Measurements from ENCODE around the gene FLACC1.
"Not testable (repeated sequence)": the region's sequence is repeated elsewhere in the genome, so short reads cannot be mapped to it uniquely, and the experiment has no call there.

The FLACC1 gene

DNA sequence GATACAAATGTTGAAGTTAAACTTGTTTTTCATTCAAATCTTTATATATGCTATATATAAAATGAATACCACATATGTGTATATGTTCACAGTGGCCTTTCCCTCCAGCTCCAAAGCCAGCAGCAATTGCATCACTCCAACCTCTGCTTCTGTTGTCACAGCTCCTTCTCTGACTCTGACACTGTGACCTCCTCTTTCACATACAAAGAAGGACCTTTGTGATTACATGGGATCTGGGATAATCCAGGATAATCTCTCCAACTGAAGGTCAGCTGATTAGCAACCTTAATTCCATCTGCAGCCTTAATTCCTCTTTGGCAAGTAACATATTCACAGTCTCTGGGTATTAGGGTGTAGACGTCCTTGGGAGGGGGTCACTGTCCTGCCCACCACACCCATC, 8.4 kb downstream of the FLACC1 start:
- no peak for DNase-seq

DNA sequence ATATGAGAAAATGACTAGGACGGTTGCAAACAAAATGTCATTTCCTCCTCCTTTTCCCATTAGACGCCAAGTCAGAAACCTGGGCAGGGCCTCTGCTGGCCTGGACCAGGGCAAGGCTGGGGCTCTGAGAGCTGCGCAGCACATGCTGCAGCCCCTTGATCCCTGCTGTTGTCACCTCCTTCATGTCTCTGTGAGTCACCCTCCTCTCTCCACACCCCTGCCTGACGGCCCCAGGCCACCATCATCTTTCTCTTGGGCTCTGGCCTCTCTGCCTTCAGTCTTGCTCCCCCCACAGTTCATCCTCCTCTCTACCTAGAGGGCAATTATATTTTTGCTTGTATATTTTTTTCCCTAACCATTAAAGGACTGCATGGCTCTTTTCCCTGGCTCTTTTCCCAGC, 10.0 kb downstream of the FLACC1 start:
- no peak for DNase-seq

DNA sequence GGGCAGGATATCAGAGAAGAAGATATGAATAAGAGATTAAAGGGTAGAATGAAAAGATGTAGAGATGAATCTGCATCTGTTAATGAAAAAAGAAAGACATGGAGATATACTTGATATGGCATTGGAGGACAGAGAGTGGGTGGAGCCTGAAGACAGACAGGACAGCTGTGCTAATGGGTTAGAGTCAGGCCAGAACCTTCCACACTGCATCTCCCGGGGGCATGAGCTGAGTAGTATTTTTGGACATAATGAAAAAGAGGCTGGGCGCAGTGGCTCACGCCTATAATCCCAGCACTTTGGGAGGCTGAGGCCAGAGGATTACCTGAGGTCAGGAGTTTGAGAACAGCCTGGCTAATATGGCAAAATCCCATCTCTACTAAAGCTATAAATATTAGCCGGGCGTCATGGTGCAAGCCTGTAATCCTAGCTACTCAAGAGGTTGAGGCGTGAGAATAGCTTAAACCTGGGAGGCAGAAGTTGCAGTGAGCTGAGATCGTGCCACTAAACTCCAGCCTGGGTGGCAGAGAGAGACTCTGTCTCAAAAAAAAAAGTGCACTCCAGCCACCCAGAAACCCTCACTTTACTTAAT, 11.4 kb downstream of the FLACC1 start:
- no peak for DNase-seq

DNA sequence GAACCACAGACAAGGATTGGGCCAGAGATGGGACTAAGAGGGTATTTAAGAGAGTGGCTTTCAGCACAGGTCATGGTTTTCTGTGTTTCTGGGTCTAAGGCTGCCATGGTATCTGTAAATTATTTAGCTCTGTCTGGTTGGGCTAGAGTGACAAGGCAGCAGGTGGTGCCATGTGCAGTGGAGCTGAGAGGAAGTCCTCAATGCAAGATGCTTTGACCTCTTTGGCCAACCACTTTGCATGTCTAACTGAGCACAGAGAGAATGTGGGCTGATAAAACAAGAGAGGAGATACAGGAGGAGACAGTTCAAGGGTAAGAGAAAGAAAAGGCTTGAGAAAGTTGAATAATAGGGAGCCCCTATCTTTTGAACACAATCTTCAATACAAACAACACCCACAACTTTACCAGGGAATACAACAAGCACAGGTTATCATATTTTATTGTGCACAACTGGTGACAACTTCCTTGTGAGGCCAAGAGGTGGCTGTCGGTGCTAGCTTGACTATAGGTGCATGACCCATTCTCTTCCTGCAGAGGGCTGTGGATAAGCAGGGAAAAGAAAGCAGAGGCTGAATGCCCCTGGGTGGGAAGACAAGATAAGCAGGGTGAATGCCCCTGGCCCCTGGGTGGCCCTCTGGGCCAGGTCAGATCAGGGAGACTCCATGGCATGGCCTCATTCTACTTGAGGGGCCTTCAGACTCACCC, 12.3 kb downstream of the FLACC1 start:
- DNase-seq, result peak; percentile 25

DNA sequence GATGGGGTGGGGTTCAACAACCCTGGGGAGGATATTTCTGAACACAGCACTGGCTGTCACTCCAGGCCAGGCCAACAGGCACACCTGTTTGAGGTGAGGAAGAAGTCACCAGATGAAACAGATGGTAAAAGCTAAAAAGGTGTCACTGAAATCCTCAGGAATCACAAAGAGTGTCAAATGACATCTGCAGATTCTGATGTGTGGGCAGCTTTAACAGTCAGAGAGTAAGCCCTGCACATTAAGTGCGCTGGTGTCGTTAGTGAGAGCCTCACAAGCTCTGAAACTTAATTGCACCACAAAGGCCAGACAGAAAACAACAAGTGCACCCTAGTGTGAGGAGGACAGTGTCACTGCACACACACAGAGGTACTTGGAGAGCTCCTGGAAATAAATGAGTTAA, 13.6 kb downstream of the FLACC1 start:
- peak; percentile 63 for DNase-seq

DNA sequence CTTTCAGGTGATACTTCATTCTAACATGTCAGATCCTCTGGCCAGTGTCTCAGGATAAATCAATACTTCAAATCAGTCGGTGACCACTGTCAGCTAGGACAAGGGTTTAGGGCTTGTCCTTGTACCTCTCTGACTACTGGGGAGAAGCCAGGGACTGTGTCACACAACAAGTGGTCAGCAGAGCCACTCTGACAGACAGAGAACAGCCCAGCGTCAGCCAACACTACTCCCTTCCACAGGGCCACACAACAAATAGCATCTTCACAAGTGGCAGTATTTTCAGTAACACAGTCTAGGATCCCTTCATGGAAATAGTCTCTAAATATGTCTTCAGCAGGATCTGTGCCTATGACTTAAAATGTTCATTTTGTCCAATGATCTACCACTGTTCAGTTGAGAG, 14.2 kb downstream of the FLACC1 start:
- DNase-seq, result no peak

DNA sequence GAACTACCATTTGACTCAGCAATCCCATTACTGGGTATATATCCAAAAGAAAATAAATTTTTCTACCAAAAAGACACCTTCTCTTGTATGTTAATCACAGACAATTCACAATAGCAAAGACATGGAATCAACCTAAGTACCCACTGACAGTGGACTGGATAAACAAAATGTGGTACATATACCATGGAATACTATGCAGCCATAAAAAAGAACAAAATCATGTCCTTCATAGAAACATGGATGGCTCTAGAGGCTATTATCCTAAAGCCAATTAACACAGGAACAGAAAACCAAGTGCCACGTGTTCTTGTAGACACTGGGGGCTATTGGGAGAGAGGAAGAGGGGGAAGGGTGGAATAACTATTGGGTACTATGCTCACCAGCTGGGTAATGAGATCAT, 27.7 kb downstream of the FLACC1 start:
- DNase-seq, result no peak

DNA sequence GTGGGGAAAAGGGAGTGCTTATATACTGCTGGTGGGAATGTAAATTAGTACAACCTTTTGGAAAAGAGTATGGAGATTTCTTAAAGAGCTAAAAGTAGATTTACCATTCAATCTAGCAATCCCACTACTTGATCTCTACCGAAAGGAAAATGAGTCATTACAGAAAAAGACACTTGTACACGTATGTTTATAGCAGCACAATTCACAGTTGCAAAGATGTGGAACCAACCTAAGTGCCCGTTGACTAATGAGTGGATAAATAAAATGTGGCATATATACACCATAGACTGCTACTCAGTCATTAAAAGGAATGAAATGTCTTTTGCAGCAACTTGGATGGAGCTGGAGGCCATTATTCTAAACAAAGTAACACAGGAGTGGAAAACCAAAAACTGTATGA, 29.5 kb downstream of the FLACC1 start:
- DNase-seq, result no peak

DNA sequence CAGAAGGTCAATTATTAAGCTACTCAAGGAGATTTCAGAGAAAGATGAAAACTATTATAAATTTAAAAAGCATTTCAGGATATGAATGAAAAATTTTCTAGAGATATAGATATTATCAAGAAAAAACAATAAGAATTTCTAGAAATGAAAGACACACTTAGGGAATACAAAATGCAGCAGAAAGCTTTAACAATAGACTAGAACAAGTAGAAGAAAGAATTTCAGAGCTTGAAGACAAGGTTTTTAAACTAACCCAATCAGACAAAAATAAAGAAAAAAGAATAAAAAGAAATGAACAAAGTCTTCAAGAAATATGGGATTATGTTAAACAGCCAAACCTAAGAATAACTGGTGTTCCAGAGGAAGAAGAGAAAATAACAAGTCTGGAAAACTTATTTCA, 34.4 kb downstream of the FLACC1 start:
- no peak for DNase-seq

DNA sequence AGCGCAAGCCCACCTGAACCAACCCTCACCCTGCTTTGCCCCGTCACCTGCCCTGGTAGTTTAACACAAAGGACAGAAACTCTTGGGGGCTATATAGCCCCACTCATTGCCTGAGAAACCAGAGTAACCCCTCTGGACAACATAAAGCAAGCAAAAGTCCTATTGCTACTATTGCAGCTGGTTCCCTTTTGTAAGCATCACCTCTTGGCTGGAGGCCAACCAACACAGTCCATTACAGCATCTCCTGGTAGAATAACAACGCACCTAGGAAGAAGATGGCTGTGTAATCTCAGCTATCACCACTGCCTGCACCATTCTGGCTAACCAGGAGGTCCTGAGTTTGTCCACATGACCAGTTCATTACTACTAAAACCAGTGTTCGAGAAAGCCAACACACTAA, 36.4 kb downstream of the FLACC1 start:
- DNase-seq, result peak; percentile 28

DNA sequence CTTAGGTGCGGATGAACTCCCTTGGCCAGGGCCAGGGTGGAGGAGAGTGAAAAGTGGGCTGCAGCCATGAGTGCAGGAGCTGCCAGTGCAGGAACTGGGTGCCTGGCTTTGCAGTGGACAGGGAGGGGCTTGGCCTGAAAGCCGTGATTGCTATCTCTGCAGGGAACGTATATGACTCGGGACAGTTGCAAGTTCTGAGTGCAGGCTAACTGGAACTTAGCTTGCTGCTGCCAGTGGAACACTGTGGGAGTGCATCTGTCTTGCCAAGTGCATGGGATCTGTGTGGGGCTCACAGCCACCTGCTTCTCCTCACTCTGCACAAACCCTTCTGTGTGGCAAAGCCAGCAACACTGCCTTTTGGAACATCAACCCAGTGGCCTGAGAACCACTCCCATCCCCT, 36.9 kb downstream of the FLACC1 start:
- no peak for DNase-seq

DNA sequence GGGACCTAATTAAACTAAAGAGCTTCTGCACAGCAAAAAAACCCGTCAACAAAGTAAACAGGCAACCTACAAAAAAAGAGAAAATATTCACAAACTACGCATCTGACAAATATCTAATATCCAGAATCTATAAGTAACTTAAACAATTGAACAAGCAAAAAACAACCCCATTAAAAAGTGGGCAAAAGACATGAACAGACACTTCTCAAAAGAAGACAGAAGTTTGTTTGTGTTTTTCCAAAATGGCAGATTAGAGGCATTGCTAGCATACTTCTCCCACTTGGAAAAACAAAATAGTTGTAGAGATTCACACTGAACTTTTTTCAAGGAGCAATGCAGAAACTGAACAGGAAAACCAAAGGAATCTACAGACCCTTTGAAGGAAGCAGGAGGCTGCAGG, 37.6 kb downstream of the FLACC1 start:
- DNase-seq, result no peak

DNA sequence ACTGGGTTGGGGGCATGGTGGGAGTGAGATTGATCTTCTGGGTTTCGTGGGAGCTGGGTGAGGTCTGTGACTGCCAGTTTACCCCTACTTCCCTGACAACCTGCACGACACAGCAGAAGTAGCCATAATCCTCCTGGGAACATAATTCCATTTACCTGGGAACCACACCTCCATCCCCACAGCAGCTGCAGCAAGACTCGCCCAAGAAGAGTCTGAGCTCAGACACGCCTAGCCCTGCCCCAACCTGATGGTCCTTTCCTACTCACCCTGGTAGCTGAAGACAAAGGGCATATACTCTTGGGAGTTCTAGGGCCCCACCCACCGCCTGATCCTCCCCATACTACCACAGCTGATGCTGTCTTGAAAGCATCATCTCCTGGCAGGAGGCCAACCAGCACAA, 43.8 kb downstream of the FLACC1 start:
- no peak for DNase-seq

DNA sequence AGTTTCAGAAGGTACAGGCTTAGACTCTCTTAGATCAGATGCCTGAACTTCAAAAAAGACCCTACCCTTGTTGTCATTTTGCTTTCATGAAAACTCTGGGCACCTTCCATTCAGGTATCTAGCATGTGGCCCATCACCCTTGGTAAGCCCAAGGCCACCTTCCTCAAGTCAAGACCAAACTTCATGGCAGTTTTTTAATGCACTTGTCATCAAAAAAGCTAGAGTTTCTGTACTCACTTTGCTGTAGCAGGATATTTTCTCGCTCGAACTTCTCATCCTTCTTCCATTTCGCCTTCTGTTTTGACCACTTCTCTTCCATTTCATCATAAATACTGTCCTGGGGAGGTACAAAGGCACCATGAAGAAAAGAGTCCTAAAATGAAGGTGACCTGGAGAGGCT, 48.2 kb downstream of the FLACC1 start:
- DNase-seq, result no peak

DNA sequence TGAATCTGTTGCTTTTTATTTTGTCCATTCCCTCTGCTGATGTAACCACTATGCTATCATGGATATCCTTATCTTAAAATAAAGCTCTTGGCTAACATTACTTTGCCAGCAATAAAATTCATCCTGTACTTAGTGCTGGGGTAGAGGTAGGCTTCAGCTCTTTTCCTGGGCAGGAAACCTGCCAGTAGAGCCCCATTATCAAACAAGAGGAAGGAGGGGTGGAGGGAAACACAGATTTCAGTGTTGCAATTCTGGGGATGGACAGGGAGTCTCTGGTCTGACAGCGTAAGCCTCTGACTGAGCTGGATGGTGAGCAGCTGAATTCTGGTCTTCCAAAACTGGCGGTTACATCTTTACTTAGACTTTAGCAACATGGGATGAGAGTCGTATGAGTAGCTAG, 49.3 kb downstream of the FLACC1 start:
- DNase-seq, result no peak

DNA sequence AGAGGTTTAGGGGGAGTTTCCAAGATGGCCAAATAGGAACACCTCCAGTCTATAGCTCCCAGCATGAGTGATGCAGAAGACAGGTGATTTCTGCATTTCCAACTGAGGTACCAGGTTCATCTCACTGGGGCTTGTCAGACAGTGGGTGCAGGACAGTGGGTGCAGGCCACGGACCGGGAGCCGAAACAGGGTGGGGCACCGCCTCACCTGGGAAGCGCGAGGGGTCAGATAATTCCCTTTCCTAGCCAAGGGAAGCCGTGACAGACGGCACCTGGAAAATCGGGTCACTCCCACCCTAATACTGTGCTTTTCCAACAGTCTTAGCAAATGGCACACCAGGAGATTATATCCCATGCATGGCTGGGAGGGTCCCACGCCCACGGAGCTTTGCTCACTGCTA, 57.2 kb downstream of the FLACC1 start:
- not testable (repeated sequence) for DNase-seq

DNA sequence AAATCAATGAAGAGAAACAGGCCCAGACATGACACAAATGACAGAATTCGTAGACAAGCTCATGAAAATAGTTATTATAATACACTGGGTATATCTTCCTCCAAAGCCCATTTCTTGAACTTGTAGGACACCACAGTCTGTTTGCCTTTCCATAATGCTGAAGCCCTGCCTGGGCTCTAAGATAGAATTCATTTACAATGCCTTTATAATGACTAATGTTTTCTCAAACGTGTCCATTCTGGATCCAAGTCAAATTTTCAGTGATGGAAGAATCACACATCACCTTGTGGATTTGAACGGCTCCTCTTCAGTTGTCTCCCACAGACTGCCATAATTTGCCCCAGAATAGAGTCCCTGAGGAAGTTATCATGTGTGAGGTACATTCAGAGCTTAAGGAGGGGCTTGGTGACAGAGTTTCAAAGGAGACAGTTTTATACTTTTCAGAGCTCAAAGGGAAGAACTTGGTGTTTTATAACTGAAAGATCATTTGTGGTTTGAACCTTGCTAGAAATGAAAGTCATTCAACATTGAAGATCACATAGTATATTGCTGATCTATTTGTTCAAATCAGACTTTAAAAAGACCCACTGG, 58.6 kb downstream of the FLACC1 start:
- no peak for DNase-seq

DNA sequence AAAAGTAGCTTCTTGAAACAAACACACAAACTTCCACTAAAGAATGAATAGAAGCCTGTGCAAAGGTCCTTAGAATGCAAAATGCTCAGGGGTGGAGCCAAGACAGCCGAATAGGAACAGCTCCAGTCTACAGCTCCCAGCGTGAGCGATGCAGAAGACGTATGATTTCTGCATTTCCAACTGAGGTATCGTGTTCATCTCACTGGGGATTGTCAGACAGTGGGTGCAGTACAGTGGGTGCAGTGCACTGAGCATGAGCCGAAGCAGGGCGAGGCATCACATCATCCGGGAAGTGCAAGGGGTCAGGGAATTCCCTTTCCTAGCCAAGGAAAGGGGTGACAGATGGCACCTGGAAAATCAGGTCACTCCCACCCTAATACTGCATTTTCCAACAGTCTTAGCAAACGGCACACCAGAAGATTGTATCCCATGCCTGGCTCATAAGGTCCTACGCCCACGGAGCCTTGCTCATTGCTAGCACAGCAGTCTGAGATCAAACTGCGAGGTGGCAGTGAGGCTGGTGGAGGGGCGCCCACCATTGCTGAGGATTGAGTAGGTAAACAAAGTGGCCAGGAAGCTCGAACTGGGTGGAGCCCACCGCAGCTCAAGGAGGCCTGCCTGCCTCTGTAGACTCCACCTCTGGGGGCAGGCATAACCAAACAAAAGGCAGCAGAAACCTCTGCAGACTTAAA, 66.5 kb downstream of the FLACC1 start:
- not testable (repeated sequence) for DNase-seq

DNA sequence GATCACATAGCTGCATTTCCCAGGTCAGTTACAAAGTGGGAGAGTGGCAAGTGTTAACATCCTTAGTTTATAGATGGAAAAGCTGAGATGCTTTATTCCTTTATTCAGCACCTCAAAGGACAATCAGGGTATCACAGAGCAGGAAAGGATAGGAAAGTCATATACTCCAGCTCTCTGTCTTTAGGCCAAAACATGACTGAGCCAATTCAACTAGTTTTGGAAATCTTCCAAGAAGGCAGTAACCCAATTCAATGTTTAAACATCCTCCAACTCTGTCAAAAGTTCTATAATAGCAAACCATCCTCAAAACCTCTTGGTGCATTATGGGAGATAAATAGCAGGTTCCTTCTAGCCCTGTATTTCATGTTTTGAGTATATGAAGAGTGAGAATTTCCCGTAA, 71.6 kb downstream of the FLACC1 start:
- no peak for DNase-seq

DNA sequence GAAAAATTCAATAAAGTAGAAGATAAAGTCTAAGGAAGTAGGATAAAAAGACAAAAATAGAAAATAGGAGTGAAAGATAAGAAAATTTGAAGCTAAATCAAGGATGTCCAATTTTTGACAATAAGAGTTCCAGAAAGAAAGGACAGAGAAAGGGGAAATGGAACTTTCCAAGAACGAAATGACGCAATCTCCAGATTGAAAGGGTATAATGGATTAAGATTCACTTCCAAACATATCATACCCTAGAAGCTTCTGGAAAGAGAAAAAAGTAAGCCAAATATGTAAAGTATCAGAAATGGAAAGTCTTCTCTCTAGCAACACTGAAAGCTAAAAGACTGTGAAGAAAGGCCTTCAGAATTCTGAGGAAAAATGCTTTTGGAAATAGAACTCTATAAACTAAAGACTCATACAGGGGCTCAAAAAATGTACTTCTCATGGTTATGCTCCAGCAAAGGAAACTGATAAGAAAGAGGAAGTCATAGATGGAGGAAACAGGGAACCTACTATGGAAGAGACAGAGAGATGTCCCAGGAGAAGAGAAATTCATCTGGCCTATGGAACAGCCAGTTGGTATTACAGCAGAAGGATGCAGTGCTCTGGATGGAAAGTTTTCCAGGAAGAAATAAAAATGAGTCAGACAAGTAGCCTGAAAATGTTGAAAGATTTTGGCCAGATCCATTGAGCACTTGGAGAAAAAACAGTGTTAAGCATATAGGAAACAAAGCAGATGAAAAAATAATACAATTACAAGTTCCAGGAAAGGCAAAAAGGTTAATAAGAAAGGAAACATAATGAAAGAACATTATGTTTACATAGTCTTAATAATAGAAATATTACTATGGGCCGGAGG, 76.7 kb downstream of the FLACC1 start:
- DNase-seq, result no peak

DNA sequence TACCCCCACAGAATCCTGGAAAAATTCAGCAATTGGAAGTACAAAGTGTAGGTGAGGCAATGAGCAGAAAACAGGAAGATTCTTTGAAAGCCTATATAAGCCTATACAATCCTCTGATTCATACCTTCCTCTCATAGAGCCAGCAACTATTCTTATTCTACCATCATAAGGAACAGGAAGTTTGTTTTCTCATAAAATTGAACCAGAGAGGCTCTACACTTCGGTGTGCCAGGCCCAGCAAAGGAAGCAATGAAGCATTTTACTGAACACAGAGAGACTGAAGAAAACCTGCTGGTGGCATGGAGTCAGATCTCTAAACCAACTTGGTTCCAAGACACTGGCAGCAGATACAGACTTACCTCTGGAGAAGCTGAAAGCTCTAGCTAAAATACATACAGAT, 78.1 kb downstream of the FLACC1 start:
- no peak for DNase-seq

DNA sequence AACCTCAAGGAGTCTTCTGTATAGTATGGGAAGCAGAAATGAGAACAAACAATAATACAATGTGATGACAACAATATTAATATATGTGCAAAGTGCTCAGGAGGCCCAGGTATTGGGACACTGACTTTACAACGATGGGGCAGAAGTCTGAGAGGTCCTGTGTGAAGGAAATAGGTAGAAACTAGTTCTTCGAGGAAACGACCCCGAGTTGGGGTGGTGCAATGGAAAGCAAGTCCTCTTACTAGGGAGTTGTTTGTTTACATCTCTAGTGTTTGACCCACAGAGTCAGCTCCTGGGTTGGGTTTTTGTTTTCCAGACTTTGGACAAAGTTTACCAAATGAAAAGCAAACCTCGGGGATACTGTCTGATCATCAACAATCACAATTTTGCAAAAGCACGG, 80.6 kb downstream of the FLACC1 start:
- no peak for DNase-seq

DNA sequence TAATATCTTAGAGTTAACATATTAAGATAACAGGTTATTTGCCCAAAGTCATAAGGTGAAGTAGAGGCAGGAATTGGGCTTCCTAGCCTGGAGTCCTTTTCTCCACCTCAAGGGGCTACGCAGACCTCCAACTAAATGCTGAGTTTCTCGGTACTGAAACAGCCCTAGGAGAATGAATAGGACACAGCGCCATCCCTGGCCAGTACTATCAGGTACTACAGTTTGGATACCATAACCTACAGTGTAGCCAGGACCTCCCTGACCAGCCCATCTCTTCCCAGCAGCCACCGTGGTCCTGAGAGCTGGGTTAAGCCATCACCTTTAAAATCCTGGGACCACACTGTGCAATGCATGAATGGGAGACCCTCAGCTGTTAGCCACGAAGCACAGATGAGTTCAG, 81.2 kb downstream of the FLACC1 start:
- no peak for DNase-seq

Measured in RPMI8226 (cell line).